HG03196 (cell line): Measurements from ENCODE around the gene NR2C2AP.
"Not testable (repeated sequence)": the region's sequence is repeated elsewhere in the genome, so short reads cannot be mapped to it uniquely, and the experiment has no call there.

Experiments
- ATAC-seq: cut with Tn5 transposase; IDR thresholded peaks from one replicate; pipeline ENCODE4 v1.9.1; 2021; ENCODE audit not compliant: unreplicated experiment

Gene NR2C2AP, protein sequence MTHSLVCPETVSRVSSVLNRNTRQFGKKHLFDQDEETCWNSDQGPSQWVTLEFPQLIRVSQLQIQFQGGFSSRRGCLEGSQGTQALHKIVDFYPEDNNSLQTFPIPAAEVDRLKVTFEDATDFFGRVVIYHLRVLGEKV

DNA sequence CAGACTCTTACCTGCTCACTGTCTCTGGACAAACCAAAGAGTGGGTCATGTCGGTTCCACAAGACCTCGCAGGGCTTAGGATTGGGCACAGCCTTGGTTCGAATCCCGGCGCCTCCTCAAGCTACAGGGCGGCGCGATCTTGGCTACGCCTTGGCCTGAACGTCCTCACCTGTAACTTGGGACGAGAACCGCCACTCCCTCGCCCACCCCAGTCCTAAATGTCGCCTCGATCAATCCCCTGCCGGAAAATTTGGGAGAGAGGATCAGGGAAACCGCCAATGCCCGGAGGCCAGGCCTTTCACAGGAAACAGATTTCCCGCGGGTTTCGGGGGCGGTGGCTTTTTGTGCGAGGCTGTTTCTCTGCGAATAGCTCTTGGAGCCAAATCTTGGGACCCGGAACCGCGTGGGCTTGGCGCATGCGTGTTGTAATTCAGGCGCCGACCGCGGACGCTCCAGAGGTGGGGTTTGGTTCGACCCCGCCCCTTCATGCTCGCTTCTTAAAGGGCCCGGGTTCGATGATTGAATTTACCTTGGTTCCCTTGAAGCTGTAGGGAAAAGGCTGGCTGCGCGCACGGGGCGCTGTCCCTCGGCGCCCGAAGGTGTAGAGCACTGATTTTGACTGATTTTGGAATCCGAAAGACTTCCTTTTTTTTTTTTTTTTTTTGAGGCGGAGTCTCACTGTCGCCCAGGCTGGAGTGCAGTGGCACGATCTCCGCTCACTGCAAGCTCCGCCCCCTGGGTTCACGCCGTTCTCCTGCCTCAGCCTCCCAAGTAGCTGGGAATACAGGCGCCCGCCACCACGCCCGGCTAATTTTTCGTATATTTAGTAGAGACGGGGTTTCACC, at the start of gene NR2C2AP:
Gene NR2C2AP (minus strand): TSS at position 403 of the 845 bp plus-strand sequence. CDS start 354 bp downstream, at position 49.
- ATAC-seq: peak; percentile 61

DNA sequence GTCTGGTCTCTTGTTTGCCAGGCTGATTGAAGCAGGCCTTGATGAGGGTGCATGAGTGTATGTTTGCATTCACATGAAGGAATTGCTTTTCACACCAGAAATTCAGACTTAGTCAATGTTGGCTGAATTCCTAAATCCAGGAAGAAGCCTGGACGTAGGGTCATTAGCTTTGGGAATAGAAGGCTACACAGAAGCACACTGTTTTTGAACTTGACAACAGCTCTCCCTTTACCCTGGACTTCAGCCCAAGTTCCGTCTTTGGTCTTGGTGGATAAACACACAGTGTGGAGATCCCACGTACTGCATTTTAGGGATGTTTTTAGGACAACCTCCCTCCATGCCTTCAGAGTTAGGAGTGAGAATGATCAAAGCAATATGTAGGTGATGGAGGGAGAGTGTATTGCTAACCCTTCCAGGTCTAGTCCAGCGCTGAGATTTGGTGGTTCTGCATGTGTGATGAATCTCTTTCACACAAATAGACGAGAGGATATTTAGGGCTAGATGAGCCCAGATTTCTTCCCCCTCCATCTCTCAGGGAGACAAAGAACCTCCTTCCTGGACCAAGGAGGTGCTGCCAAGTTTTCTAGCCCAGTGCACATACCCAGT, 47.1 kb upstream of the NR2C2AP start:
- no peak for ATAC-seq

DNA sequence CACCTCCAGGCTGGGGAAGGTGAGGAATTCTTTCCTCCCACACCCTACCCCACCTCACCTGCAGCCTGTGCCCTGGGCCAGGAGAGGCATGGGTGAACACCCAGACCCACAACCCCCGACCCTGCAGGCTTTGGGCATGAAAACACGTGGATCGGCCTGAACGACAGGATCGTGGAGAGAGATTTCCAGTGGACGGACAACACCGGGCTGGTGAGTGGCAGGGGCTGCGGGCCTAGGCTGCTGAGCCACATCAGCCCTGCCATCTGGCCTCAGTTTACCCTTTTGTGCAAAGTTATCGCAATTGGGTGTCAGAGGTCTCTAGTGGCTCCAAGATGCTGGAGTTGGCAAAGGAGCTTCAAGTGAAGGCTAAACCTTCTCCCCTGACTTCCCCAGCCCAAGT, 37.3 kb upstream of the NR2C2AP start:
- no peak for ATAC-seq

DNA sequence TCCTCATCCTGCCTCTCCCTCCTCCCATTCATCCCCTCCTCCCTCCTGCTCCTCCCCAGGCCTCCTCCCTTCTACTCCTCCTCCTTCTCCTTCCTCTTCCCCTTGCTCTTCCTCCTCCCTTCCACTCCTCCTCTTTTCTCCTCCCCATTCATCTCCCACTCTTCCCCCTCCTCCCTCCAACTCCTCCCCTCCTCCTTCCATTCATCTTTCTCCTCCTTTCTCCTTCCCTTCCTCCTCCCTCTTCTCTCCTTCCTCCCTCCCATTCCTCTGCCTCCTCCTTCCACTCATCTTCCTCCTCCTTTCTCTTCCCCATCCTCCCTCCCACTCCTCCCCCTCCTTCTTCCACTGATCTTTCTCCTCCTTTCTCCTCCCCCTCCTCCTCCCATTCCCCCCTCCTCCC, 36.5 kb upstream of the NR2C2AP start:
- ATAC-seq: no peak

DNA sequence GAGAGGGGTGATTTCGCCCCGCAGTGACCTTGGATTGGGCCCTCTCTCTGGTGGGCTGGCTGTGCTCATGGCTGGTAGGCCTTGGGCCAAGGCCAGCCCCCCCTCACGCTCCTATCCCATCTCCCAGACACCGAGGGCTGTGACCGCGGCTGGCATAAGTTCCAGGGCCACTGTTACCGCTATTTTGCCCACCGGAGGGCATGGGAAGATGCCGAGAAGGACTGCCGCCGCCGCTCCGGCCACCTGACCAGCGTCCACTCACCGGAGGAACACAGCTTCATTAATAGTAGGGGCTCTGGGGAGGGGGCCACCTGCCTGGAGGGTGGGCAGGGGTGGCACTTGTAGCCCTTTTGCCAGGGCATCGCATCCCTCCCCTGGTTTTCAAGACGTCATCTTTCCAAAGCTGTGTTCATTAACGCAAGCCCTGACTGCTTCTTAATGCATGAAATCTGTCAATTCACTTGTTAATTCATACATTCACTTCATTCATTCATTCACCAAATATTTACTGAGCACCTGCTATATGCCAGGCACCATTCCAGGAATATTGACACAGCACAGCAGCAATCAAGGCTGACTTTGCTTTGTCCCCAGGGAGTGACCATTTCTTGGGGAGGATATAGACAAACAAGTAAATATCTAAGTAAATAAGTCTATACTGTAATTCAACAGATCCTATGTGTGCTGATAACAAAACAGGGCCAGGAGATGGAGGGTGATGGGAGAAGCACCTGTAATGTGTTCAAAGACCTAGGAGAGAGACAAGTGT, 35.1 kb upstream of the NR2C2AP start:
- ATAC-seq: no peak

DNA sequence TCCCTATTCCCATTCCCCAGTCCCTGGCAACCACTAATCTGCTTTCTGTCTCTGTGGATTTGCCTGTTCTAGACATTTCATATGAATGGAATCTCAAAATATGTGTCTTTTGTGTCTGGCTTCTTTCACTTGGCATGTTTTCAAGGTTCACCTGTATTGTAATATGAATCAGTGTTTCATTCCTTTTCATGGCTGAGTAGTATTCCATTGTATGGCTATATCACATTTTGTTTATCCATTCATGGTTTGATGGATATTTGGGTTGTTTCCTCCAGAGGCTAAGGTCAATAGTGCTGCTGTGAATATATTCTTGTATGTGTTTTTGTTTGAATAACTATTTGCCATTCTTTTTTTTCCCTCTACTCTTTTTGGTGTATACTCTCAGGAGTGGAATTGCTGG, 33.0 kb upstream of the NR2C2AP start:
- no peak for ATAC-seq

DNA sequence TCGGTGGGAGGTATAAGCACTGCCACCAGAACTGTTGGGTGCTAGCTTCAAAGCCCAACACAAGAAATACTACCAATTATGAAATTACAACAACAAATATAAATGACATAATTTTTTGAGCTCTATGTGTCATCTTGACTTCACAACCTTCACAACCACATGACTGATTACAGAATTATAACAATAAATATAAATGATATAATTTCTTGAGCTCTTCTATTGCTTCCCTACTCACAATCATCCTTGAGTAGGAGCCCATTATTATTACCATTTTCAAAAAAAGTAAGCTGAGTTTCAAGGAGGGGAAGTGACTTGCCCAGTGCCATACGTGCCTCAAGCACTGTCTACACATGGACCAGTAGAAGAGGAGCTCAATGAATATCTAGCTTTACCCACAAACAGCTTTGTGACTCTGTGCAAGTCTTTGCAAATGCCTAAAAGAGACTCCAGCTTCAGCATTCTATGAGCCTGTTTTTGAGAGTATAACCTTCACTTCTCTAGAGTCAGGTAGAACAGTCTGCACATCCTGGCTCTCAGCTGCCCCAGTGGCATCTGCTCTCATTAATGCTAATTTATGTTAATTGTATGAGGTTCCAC, 31.1 kb upstream of the NR2C2AP start:
- ATAC-seq: no peak

DNA sequence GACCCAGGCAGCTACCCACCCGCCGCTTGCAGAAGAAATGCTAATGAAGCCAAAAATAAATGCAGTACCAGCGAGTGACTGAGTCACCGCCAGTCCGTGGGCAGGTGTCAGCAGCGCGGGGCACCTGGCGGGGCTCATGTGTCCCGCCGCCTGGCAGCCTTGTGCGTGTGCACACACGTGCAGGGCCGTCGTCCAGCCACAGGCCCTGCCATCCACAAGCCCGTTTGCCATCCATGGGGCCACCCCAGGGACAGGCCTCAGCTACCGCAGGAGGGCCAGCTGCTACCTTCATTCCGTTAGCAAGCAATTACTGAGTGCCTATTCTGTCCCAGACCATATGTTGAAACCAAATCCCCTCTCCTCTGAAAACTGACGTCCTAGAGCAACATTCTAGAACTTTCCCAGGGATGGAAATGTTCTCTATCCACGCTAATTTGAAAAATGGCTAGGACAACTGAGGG, 29.1 kb upstream of the NR2C2AP start:
- ATAC-seq: no peak

DNA sequence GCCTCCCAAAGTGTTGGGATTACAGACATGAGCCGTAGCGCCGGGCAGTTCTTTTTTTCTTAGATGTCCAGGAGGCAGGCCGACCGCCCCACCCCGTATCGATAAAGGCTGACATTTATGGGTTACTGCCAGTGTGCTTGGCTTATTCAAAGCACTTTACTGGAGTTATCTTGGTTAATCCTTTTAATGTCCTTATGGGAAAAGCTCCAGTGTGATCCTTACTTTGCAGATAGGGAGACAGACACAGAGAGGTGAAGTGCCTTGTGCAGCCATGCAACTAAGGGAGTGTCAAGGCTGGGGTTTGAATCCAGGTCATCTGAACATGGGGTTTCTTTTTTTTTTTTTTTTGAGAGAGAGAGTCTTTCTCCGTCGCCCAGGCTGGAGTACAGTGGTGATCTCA, 27.8 kb upstream of the NR2C2AP start:
- no peak for ATAC-seq

DNA sequence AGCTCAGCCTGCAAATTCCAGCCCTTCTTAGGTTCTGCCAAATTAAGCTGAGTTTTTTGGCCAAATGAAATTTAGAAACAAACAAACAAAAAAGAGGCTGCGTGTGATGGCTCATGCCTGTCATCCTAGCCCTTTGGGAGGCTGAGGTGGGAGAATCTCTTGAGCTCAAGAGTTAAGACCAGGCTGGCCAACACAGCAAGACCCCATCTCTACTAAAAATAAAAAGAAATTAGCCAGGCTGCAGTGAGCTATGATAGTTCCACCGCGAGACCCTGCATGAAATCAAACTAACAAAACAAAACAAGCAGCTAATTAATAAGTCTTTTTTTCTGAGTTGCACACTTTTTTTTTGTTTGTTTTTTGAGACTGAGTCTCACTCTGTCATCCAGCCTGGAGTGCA, 26.5 kb upstream of the NR2C2AP start:
- ATAC-seq: no peak

DNA sequence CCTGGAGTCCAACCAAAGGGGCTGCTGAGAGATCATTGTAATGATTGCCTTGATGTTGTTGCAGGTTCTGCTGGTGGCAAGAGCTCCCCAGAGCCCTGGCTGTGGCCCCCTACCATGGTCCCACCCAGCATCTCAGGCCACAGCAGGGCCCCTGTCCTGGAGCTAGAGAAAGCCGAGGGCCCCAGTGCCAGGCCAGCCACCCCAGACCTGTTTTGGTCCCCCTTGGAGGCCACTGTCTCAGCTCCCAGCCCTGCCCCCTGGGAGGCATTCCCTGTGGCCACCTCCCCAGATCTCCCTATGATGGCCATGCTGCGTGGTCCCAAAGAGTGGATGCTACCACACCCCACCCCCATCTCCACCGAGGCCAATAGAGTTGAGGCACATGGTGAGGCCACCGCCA, 24.0 kb upstream of the NR2C2AP start:
- ATAC-seq: no peak

DNA sequence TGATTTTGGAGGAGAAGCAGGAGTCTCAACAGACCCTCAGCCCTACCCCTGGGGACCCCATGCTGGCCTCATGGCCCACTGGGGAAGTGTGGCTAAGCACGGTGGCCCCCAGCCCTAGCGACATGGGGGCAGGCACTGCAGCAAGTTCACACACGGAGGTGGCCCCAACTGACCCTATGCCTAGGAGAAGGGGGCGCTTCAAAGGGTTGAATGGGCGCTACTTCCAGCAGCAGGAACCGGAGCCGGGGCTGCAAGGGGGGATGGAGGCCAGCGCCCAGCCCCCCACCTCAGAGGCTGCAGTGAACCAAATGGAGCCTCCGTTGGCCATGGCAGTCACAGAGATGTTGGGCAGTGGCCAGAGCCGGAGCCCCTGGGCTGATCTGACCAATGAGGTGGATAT, 23.4 kb upstream of the NR2C2AP start:
- ATAC-seq: no peak

DNA sequence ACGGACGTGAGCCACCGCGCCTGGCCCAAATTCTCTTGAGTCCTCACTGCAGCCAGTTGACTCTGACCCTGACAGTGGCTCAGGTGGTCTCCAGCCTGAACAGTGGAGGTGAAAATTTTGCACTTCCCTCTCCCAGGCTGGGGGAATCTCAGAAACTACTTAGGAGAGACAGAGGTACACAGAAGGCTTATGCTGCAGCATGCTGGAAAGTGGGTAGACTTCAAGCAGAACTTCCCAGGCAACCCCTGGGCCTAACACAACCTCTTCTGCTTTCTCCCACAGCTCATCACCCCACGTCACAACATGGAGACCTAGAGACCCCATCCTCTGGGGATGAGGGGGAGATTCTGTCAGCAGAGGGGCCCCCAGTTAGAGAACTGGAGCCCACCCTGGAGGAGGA, 23.0 kb upstream of the NR2C2AP start:
- ATAC-seq: no peak

DNA sequence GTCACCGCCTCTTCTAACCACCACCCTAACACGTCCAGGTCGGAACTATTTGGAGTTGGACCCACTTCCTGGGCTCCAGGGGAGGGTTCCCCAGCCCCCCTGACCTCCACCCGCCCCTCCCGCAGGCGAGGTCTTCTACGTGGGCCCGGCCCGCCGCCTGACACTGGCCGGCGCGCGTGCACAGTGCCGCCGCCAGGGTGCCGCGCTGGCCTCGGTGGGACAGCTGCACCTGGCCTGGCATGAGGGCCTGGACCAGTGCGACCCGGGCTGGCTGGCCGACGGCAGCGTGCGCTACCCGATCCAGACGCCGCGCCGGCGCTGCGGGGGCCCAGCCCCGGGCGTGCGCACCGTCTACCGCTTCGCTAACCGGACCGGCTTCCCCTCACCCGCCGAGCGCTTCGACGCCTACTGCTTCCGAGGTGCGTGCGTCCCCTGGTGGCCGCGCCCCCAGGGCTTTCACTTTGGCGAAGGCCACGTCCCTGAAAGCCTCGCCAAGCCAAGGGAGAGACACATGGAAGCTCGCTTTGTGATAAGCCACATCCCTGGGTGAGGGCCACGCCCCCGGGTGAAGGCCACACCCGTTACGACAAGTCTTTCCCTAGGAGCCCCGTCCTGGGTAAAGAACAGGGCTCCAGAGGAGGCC, 21.8 kb upstream of the NR2C2AP start:
- no peak for ATAC-seq

DNA sequence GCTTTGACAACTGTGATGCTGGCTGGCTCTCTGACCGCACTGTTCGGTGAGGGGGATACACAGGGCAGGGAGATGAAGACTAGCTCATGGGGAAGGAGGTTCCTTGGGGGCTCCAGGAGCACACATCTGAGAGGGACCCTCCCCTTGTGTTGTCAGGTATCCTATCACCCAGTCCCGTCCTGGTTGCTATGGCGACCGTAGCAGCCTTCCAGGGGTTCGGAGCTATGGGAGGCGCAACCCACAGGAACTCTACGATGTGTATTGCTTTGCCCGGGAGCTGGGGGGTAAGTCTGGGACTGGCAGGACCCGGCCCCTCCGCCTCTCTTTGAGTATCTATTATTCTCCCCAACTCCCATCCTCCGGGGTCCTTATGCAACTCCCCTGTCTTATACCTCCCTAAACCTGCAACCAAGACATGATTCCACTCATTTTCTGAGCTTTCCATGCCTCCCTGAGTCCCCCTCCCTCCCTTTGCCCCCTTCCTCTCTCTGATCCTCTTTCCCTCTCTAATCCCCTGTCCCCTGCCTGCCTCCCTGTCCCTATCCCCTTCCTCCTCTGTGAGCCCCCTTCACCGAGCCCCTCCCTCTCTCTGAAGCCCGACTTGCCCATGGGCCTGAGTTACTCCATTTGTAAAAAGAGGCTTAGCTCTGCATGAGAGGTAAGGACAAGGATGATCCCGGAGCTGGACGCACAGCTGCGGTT, 21.1 kb upstream of the NR2C2AP start:
- ATAC-seq: no peak

DNA sequence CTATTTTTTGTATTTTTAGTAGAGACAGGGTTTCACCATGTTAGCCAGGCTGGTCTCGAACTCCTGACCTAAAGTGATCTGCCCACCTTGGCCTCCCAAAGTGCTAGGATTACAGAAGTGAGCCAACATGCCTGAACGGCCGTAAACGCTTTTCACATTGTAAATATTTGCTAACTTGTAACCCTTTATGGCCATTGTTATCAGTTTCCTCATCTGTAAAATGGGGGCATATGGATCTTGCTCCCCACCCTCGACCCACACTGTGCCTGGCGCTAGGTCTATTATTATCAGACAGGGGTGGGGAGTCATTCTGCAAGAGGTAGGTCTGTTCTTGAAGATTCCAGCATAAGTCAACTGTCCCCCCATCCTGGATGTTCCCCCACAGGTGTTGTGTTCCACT, 20.4 kb upstream of the NR2C2AP start:
- no peak for ATAC-seq

DNA sequence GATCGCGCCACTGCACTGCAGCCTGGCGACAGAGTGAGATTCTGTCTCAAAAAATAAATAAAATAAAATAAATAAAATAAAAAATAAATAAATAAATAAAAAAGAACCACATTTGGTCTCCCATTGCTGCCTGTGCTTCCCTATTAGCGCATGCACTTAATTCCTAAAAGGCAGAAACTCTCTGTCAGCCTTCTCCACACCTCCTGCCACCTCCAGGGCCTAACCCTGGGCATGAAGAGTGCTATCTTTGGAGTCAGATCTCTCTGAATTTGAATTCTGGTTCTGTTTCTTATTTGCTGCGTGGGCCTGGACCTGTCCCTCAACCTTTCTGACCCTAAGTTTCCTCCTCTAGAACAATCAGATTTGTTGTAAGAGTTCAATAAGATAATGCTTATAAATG, 19.8 kb upstream of the NR2C2AP start:
- no peak for ATAC-seq

DNA sequence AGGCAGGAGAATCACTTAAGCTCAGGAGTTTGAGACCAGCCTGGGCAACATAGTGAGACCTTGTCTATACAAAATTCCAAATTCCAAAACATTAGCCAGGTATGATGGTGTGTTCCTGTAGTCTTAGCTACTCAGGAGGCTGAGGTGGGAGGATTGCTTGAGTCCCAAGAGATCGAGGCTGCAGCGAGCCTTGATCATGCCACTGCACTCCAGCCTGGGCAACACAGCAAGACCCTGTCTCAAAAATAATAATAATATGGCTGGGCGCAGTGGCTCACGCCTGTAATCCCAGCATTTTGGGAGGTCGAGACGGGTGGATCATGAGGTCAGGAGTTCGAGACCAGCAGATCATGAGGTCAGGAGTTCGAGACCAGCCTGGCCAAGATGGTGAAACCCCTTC, 17.8 kb upstream of the NR2C2AP start:
- not testable (repeated sequence) for ATAC-seq

DNA sequence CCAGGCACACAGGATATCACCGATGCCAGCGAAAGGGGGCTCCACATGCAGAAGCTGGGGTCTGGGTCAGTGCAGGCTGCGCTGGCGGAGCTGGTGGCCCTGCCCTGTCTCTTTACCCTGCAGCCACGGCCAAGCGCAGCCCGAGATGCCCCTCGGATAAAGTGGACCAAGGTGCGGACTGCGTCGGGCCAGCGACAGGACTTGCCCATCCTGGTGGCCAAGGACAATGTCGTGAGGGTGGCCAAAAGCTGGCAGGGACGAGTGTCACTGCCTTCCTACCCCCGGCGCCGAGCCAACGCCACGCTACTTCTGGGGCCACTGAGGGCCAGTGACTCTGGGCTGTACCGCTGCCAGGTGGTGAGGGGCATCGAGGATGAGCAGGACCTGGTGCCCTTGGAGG, 15.7 kb upstream of the NR2C2AP start:
- no peak for ATAC-seq

DNA sequence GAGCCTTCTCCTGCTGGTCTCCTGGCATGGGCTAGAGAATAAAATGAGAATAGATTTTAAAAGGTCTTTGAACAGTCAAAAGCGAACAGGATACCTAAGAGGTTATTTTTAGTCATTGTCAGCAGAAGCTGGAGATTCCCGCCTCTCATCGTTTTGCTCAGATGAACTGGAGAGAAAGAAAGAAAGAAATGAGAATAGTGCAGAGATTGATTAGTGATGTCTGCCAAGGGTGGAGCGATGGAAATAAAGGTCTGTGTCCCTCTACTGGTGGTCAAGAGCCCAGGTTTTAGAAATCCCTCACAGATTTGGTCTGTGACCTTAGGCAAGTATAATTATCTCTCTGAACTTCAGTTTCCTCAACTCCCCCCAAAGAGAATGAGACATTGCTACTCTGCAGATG, 13.9 kb upstream of the NR2C2AP start:
- no peak for ATAC-seq
